ES-I3 (cell line): ENCODE data around the gene MED19.
"Not testable (repeated sequence)": the region's sequence is repeated elsewhere in the genome, so short reads cannot be mapped to it uniquely, and the experiment has no call there.

Source experiments
- H3K36me3 ChIP-seq: 2 replicates; pipeline ENCODE4 v1.6.1; 2013; ENCODE audit warnings: mild to moderate bottlenecking, low read length, control low read depth, moderate library complexity; ENCODE audit not compliant: insufficient read depth
- H3K4me1 ChIP-seq: 2 replicates; pipeline ENCODE4 v1.6.1; 2013; ENCODE audit warnings: mild to moderate bottlenecking, control low read depth, low read length; ENCODE audit not compliant: insufficient read depth
- H3K9ac ChIP-seq: 2 replicates; pipeline ENCODE4 v1.6.1; 2013; ENCODE audit warnings: low read depth, mild to moderate bottlenecking, low read length, moderate library complexity
- H3K9me3 ChIP-seq: 2 replicates; pipeline ENCODE4 v1.6.1; 2013; ENCODE audit warnings: mild to moderate bottlenecking, low read length, moderate library complexity; ENCODE audit not compliant: control insufficient read depth, insufficient read depth

Gene MED19

DNA sequence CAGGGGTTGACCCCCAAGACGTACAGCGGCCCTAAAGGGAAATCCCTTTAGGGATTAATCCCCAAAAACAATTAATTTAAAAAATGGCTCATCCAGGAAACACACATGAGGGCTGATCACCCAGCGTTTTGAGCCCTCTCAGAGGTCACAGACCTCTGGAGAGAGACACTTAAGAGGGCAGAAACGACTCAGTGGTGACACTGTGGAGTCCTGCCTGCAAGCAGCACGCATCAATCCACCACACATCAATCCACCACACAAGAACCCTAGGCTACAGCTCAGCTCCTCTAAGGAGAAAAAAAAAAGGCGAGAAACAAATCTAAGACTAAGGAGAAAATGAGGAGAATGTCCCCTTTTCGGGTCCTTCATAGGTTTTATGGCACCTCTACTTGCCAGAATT, 16.8 kb upstream of the MED19 start:
- Histone ChIP-seq H3K9me3 (no peaks in the 10 kb centered on the region), H3K36me3 (no peaks in the 10 kb centered on the region), H3K9ac (no peak overlapping the region), H3K4me1 (peaks cover 9% of the 10 kb centered on the region)

DNA sequence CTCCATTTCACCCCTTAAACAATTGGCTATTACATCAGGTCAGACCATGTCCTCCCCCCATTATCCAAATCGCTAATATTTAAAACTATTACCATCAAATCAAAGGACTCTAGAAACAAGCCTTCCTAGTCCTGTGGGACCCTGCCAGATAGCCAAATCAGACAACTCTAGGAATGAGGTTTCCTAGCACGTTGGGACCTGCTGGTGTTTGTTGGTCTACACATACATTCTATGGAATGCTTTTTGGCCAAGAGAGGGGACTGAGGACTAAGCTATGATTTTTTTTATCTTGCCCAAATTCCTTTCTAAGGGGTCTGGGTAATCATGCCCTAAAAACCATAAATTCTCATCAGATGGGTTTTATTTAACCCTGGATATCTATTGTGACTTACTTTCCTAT, 15.2 kb upstream of the MED19 start:
- Histone ChIP-seq H3K36me3 (no peaks in the 10 kb centered on the region), H3K9ac (no peak overlapping the region), H3K4me1 (peaks cover 9% of the 10 kb centered on the region), H3K9me3 (no peaks in the 10 kb centered on the region)

DNA sequence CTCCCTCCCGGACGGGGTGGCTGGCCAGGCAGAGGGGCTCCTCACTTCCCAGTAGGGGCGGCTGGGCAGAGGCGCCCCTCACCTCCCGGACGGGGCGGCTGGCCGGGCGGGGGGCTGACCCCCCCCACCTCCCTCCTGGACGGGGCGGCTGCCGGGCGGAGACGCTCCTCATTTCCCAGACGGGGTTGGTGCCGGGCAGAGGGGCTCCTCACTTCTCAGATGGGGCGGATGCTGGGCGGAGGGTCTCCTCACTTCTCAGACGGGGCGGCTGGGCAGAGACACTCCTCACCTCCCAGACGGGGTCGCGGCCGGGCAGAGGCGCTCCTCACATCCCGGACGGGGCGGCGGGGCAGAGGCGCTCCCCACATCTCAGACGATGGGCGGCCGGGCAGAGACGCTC, 4.7 kb upstream of the MED19 start:
- H3K36me3 ChIP-seq, H3K9me3 ChIP-seq, H3K9ac ChIP-seq, H3K4me1 ChIP-seq: not testable (repeated sequence)

DNA sequence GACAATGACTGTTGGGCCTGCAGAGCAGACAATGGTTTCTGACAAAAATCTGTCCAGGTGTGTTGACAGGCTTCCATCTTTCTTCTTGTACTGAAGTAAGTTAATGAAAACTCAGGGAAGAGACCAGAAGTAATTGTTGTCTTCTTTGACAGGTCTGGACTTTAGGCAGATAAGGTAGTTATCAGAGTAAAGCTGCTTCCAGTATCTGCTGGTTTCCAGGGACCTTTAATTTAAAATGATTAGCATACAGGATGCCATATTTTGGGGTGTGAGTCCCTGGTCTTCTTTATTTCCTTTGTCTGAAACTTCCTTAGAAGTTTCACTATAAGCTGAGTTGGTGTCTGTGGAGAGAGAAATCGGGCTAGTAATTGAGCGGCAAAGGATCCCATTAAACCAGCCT, 1.8 kb upstream of the MED19 start:
- Histone ChIP-seq H3K9ac (peak overlapping the region; percentile 76), H3K36me3 (no peaks in the 10 kb centered on the region; the same call in 1 of the 2 replicates), H3K4me1 (peaks cover 11% of the 10 kb centered on the region; the same call in 1 of the 2 replicates), H3K9me3 (no peaks in the 10 kb centered on the region)

DNA sequence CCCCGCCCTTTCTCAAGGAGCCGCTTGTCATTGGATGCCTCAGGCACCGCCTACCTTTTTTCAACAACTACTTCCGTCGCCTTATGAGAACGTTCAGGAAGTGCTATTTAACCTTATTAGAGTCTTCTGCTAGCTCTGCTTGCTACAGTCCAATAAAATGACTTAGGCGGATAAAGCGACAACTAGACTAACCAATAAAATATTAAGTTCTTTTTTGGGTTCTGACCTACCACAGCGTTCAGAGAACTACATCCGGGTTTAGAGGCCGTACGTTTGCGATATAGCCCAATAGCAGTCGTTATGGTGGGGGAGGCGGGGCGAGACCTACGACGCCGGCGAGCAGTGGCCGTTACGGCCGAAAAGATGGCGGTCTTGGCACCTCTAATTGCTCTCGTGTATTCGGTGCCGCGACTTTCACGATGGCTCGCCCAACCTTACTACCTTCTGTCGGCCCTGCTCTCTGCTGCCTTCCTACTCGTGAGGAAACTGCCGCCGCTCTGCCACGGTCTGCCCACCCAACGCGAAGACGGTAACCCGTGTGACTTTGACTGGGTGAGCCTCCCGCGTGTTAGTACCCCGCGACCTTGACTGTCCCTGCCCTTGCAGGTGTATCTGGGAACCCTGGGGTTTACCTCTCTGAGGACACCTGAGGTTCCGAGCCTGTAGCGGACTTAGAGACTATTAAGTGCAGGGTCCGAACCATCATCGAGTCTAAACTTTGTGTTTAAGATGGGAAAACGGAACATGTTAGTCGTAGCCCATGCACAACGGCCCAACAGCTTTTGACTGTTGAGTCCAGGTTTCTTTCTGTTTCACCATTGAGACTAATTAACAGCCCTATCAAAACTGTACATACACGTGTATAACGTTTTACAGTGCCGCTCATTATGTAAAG, 488 bp upstream of the MED19 start, which contains the start of gene TMX2:
TMX2 (plus strand) TSS at position 338 of the 895 bp plus-strand sequence; CDS start at position 364, 26 bp downstream.
- Histone ChIP-seq H3K36me3 (no peaks in the 10 kb centered on the region), H3K4me1 (peaks cover 11% of the 10 kb centered on the region; the same call in 1 of the 2 replicates), H3K9ac (peak within 1 kb of the TSS; percentile 76), H3K9me3 (no peaks in the 10 kb centered on the region)

DNA sequence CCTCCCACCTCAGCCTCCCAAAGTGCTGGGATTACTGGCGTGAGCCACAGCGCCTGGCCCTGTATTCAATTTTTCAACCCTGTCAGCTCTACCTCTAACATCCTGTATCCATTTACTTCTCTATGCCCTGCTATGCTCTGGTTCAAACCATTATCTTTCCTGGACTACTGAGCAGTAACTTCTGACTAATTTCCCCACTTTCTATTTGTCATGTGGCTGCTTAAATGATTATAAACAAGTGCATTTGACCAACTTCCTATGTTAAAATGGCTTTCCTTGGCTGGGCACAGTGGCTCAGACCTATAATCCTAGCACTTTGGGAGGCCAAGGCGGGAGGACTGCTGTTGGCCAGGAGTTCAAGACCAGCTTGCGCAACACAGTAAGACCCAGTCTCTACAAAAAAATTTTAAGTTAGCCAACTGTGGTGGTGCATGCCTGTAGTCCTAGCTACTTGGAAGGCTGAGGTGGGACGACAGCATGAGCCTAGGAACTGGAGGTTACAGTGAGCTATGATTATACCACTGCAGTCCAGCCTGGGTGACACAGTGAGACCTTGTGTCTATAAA, 2.1 kb downstream of the MED19 start:
- peaks cover 11% of the 10 kb centered on the region; the same call in 1 of the 2 replicates for H3K4me1 ChIP-seq
- H3K9me3 ChIP-seq = no peaks in the 10 kb centered on the region
- no peaks in the 10 kb centered on the region for H3K36me3 ChIP-seq
- H3K9ac ChIP-seq = no peak overlapping the region

DNA sequence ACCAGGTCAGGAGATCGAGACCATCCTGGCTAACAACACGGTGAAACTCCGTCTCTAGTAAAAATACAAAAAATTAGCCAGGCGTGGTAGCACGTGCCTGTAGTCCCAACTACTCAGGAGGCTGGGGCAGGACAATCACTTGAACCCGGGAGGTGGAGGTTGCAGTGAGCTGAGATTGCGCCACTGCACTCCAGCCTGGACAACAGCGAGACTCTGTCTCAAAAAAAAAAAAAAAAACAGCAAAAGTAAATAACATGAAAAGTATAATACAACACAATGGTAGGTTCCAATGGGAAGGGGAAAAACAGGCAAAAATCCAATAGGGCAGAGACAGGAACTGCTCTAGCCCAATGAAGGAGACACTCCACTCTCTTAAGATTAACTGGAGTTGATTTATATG, 6.6 kb downstream of the MED19 start:
- not testable (repeated sequence) for H3K4me1 ChIP-seq, H3K36me3 ChIP-seq, H3K9ac ChIP-seq, H3K9me3 ChIP-seq

DNA sequence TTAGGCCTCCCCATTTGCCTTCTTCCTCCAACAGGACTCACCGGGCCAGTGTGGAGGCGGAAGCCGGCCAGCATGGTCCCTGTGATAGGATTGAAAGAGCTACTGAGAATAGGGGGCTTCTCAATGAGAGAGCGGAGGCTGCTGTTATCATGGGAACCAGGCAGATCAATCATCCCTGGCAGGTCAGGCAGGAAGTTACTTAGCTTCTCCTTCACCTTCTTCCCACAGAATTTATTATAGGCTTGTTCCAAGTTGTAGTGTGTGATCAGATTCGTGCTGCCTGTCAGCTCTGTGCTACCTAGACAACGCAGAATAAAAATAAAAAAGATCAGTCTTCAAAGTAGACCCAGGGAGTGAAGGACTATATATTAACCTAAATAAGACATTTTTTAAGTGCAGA, 7.1 kb downstream of the MED19 start:
- Histone ChIP-seq H3K9me3 (no peaks in the 10 kb centered on the region), H3K9ac (no peak overlapping the region), H3K36me3 (peaks cover 10% of the 10 kb centered on the region), H3K4me1 (no peaks in the 10 kb centered on the region)

DNA sequence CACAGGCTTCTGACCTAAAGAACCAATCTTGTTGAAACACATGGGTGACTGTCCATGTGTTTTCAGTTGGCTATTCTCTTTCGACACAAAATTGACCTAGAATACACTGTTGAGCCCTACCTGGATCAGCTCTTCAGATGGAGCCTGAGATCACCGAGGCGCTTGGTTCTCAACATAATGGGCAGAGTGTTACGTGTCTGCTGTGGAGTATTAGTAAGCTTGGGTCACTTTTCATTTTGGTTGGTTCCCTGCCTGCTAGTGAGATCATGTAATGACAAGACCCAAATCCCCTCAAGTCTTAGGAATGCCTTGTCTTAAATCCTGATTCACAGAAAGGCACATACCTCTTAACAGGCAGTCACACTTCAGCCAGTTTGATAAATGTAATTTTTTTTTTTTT, 8.7 kb downstream of the MED19 start:
- peaks cover 21% of the 10 kb centered on the region for H3K36me3 ChIP-seq
- H3K4me1 ChIP-seq = no peaks in the 10 kb centered on the region
- no peak overlapping the region for H3K9ac ChIP-seq
- no peaks in the 10 kb centered on the region for H3K9me3 ChIP-seq

DNA sequence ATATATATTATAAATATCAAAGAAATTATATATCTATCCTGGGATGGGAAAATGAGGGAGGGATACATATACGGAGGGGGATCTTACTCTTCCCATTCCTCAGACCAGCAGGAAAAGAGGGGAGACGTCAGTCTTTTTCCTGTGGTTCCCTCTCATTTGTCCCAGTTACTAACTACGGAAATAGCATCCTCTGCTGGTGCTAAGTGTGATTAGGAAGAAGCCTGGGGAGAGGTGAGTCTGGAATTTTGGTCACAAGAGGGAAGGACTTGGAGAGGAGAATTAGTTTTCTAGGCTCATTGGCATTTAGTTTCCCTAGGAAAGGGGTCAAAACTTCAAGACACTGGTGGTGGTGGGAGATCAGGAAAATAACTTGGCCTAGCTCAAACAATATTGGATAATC, 11.6 kb downstream of the MED19 start:
- Histone ChIP-seq H3K9ac (no peak overlapping the region), H3K4me1 (no peaks in the 10 kb centered on the region), H3K9me3 (no peaks in the 10 kb centered on the region), H3K36me3 (peaks cover 29% of the 10 kb centered on the region)

DNA sequence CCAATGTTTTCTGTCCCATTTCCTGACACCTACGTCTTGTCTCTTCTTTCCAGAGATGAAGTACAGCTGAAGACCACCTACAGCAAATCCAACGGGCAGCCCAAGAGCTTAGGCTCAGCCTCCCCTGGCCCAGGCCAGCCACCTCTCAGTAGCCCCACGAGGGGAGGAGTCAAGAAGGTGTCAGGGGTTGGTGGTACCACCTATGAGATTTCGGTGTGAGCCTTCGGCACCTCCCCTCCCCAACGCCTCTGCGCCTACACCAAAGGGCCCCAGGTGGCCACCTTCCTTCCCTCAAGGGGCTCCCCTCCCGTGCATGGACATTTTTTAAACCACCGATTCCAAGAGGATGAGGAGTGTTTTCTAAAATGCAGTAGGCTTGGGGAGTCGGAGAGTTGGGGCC, 12.2 kb downstream of the MED19 start:
- peaks cover 30% of the 10 kb centered on the region for H3K36me3 ChIP-seq
- H3K9ac ChIP-seq = no peak overlapping the region
- H3K9me3 ChIP-seq = no peaks in the 10 kb centered on the region
- H3K4me1 ChIP-seq = no peaks in the 10 kb centered on the region

DNA sequence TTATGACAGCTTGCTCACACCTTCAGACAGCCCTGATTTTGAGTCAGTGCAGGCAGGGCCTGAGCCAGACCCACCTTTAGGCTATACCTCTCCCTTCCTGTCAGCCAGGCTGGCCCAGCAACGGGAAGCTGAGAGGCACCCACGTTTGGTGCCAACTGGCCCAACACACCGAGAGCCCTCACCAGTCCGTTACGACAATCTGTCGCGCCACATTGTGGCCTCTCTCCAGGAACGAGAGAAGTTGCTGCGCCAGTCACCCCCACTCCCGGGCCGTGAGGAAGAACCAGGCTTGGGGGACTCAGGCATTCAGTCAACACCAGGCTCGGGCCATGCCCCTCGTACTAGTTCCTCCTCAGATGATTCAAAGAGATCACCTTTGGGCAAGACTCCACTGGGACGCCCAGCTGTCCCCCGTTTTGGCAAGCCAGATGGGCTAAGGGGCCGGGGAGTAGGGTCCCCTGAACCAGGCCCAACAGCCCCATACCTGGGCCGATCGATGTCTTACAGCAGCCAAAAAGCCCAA, 13.1 kb downstream of the MED19 start:
- H3K9me3 ChIP-seq = no peaks in the 10 kb centered on the region
- no peak overlapping the region for H3K9ac ChIP-seq
- no peaks in the 10 kb centered on the region for H3K4me1 ChIP-seq
- H3K36me3 ChIP-seq = peaks cover 35% of the 10 kb centered on the region

DNA sequence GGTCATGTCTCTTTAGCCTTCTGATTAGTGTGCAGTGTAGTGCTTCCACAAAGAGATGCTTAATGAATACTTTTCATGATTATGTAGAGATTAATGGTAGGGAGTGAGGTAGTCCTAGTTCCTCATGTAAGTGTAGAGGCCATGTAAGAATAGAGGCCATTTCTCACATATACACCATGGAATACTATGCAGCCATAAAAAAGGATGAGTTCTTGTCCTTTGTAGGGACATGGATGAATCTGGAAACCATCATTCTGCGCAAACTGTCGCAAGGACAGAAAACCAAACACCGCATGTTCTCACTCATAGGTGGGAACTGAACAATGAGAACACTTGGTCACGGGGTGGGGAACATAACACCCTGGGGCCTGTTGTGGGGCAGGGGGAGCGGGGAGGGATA, 21.5 kb downstream of the MED19 start:
- H3K36me3 ChIP-seq = peaks cover 40% of the 10 kb centered on the region
- not testable (repeated sequence) for H3K4me1 ChIP-seq, H3K9ac ChIP-seq, H3K9me3 ChIP-seq

DNA sequence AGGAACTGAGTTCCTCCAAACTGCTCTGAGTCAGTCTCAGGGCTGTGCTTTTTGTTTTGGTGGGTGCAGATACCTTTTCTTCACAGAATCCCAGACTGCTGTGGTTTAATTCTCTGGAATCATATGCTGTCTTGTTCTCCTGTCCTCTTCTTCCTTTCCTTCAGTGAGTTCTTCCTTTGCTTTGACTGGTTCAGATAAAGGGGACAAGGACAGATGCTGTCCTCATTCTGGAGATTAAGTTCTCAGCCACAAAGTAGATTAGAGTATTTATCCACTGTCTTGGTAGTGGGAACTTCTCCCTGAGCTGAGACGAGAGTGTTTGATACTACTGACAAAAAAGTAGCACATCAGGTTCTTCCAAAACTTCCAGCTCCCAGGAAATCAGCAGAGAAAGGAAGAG, 30.8 kb downstream of the MED19 start:
- Histone ChIP-seq H3K9me3 (no peaks in the 10 kb centered on the region), H3K36me3 (peaks cover 7% of the 10 kb centered on the region), H3K4me1 (no peaks in the 10 kb centered on the region; the same call in 1 of the 2 replicates), H3K9ac (no peak overlapping the region)

DNA sequence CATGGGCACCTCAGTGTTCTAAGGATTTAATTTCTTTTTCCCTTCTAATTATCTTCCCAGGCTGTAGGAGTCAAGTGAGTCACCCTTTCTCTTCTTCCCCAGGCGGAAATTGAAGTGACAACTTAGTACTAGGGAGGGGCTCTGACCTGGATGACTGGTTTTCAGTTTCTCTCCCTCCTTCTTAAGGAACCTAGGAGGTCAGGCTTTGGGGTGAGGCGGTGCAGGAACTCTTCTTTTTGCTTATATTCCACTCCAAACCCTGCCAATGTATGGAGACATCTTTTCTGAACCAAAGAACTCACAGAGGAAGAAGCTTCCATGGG, 31.5 kb downstream of the MED19 start:
- Histone ChIP-seq H3K4me1 (no peaks in the 10 kb centered on the region; the same call in 1 of the 2 replicates), H3K9ac (no peak overlapping the region), H3K9me3 (no peaks in the 10 kb centered on the region), H3K36me3 (peaks cover 7% of the 10 kb centered on the region)
